Chondrocyte (in vitro differentiated cells): ENCODE data around the gene TMEM154. TPM values are rescaled to one million over a fixed set of nuclear protein-coding genes. Genes with fewer than 3 reads are reported as not detected.

Experiments
- DNase-seq: peaks from one replicate; pipeline ENCODE4 v3.0.0; 2021; ENCODE audit warnings: mixed read lengths, low spot score
- H3K27ac Mint-ChIP-seq: one replicate; pipeline ENCODE4 v1.8.0; 2021; ENCODE audit warnings: mild to moderate bottlenecking, moderate library complexity, mixed read lengths; ENCODE audit not compliant: unreplicated experiment
- H3K27me3 Mint-ChIP-seq: 2 replicates; pipeline ENCODE4 v1.8.0; 2021; ENCODE audit warnings: low read depth, mixed read lengths
- H3K36me3 Mint-ChIP-seq: 2 replicates; pipeline ENCODE4 v1.8.0; 2021; ENCODE audit warnings: low read depth, mixed read lengths
- H3K4me1 Mint-ChIP-seq: 2 replicates; pipeline ENCODE4 v1.8.0; 2021; ENCODE audit warnings: low read depth, mild to moderate bottlenecking, mixed read lengths
- H3K4me3 Mint-ChIP-seq: one replicate; pipeline ENCODE4 v1.8.0; 2021; ENCODE audit warnings: mild to moderate bottlenecking, moderate library complexity, mixed read lengths; ENCODE audit not compliant: unreplicated experiment
- H3K9me3 Mint-ChIP-seq: 2 replicates; pipeline ENCODE4 v1.8.0; 2021; ENCODE audit warnings: low read depth, mixed read lengths
- total RNA-seq: library from RNA; stranded (reverse); gene quantifications from 3 replicates; pipeline ENCODE4 v1.2.1, GENCODE V29; 2021
- TF ChIP-seq, protein P1 (sequence below): fragments of 200-600 bp; sonication (generic); IDR thresholded peaks from 2 replicates; pipeline ENCODE4 v1.5.0; 2021; ENCODE audit warnings: antibody characterized with exemption, mild to moderate bottlenecking, moderate library complexity

The TMEM154 gene
- total RNA-seq, 1 donor from 2014 or later, result 2.2 TPM

DNA sequence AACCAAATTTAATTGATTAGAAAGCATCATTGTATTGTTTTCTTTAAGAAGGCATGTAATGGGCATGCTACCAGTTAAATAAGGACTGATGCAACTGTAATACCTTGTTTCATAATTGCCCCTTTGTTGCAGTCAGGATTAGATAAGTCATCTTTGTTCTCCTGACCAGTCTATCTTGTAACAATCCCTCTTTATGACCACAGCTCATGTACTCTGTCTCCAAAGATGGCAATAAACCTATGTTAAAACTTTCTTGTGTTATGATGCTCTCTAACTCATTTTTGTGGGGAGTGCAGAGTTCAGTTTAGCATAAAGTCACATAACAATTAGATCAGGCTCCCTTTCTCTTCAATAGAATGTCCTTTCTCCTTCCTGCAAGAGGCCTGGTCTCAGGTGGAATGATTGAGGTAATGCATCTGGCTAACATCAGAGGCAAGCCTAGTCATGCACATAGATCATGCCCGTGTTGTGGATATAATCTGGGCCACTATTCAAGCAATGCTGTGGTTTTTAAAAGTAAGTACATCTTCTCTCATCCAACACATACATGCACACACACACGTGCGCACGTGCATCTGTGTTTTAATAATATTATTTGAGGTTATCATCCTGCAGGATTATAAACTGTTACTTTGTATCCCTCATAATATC is 45.6 kb downstream of the TMEM154 start:
- Mint-ChIP-seq H3K27me3 (no peaks in the 10 kb centered on the region), H3K9me3 (no peaks in the 10 kb centered on the region), H3K4me1 (no peaks in the 10 kb centered on the region), H3K36me3 (no peaks in the 10 kb centered on the region), H3K4me3 (no peak overlapping the region), H3K27ac (no peak overlapping the region)
- no peak for DNase-seq
- TF ChIP-seq, protein P1, sequence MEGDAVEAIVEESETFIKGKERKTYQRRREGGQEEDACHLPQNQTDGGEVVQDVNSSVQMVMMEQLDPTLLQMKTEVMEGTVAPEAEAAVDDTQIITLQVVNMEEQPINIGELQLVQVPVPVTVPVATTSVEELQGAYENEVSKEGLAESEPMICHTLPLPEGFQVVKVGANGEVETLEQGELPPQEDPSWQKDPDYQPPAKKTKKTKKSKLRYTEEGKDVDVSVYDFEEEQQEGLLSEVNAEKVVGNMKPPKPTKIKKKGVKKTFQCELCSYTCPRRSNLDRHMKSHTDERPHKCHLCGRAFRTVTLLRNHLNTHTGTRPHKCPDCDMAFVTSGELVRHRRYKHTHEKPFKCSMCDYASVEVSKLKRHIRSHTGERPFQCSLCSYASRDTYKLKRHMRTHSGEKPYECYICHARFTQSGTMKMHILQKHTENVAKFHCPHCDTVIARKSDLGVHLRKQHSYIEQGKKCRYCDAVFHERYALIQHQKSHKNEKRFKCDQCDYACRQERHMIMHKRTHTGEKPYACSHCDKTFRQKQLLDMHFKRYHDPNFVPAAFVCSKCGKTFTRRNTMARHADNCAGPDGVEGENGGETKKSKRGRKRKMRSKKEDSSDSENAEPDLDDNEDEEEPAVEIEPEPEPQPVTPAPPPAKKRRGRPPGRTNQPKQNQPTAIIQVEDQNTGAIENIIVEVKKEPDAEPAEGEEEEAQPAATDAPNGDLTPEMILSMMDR, result no peak

DNA sequence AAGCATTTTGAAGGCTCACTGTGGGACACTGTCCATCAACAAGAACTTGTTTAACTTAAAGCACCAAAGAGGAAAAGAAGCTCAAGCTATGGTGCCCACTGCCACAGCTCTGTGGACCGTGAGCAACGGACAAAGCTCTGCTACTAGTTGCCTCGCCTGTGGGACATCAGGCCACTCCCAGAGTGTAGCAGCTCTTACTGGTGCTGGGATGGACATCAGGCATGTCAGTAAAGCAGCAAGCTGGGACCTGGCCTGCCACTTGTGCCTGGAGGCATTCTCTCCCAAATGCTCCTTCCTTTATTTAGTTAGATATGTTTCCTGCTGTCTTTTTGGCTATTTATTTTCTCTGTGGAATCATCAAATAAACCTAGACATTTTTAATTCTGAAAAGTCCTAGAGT is 46.7 kb downstream of the TMEM154 start:
- no peak for DNase-seq
- Mint-ChIP-seq H3K36me3 (no peaks in the 10 kb centered on the region), H3K4me3 (no peak overlapping the region), H3K27me3 (no peaks in the 10 kb centered on the region), H3K27ac (no peak overlapping the region), H3K4me1 (no peaks in the 10 kb centered on the region), H3K9me3 (no peaks in the 10 kb centered on the region)
- TF ChIP-seq, protein P1, result no peak

- no peaks in the 10 kb centered on the region for H3K9me3 Mint-ChIP-seq
- no peaks in the 10 kb centered on the region for H3K36me3 Mint-ChIP-seq
- H3K4me3 Mint-ChIP-seq, result no peak overlapping the region
- TF ChIP-seq, protein P1, result no peak
- H3K27ac Mint-ChIP-seq, result no peak overlapping the region
- no peak for DNase-seq
- H3K4me1 Mint-ChIP-seq, result no peaks in the 10 kb centered on the region
- H3K27me3 Mint-ChIP-seq, result no peaks in the 10 kb centered on the region
Measured at GRCh38 chr4:152630324-152630723, 49.5 kb downstream of the TMEM154 start.

DNA sequence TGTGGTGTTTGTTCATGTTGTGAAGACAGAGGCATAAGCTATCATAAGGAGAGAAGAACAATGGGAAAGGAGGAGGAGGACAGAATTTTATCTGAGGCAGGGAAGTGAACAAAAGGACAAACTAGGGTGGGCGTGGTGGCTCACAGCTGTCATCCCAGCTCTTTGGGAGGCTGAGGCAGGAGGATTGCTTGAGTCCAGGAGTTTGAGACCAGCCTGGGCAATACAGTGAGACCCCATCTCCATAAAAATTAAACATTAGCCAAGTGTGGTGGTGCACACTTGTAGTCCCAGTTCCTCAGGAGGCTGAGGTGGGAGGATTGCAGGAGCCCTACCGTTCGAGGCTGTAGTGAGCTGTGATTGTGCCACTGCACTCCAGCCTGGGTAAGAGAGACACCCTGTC is 49.9 kb downstream of the TMEM154 start:
- H3K4me1 Mint-ChIP-seq, result no peaks in the 10 kb centered on the region
- H3K27me3 Mint-ChIP-seq, result no peaks in the 10 kb centered on the region
- no peak overlapping the region for H3K4me3 Mint-ChIP-seq
- H3K27ac Mint-ChIP-seq, result no peak overlapping the region
- H3K9me3 Mint-ChIP-seq, result no peaks in the 10 kb centered on the region
- DNase-seq, result no peak
- TF ChIP-seq, protein P1, result no peak
- H3K36me3 Mint-ChIP-seq, result no peaks in the 10 kb centered on the region

DNA sequence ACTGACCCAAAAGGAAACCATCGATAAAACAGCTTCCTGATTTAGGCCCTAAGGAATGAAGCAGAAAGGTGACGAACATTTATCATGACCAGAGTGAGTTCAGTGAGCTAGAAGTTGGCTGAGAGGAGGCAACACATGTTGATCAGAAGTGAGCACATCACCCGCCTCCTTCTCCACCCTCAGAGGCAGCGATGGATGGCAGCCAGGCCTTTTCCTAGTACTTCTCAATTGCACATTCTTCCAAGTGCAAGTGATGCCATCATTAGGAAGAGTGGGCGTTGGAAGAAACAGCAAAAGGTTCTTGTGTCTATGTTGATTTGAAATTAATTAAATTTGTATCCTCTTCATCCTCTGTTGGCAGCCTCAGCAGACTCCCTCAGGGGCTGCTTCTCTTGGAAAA is 51.7 kb downstream of the TMEM154 start:
- Mint-ChIP-seq H3K4me3 (no peak overlapping the region), H3K27me3 (no peaks in the 10 kb centered on the region), H3K9me3 (no peaks in the 10 kb centered on the region), H3K27ac (no peak overlapping the region), H3K36me3 (no peaks in the 10 kb centered on the region), H3K4me1 (no peaks in the 10 kb centered on the region)
- TF ChIP-seq, protein P1, result no peak
- no peak for DNase-seq
